Right forelimb (tissue), 1 donor: ENCODE results near the gene PRKCH.
"Not testable (repeated sequence)": the region's sequence is repeated elsewhere in the genome, so short reads cannot be mapped to it uniquely, and the experiment has no call there.

Experiments
- DNase-seq: peaks from one replicate; pipeline ENCODE4 v3.0.0-alpha.2; 2018

Gene PRKCH

DNA sequence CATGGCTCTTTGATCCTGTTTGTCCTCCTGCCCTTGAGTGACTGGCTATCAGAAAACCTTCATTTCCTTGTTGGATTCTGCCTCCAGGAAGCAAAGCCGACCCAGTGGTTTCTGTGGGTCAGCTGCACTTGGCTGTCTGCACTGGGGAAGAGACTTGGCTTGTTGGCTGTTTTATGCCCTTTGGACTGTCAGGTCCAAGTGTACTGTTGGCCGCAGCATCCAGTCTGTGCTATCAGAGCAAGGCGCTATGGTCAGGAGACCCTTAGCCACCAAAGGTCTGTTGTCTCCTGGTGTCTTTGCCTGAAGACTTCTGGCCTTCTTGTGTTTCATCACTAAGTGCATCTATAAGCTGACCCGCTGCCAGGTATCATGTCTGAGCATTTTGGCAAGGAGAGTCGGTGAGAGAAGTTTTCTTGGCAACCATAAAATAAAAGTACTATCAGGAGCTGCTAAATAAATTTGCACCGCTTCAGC is 196.6 kb downstream of the PRKCH start:
- DNase-seq, result no peak

DNA sequence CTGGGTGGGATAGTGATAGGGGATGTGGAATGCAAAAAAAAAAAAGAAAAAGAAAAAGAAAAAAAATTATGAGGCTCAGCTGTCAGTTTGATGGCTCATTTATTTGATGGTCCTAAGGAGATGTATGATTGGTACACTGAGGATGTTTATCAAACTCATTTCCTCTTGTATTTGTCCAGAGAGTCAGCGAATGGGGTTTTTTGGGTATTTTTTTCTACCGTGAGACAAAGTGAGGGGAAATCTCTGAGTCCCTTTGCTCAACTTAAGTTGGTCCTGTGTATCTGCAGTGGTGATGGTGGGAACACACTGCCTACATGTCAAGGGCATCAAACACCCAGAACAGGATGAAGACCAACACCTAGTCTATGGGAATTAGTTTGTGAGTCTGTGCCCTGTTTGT is 197.0 kb downstream of the PRKCH start:
- DNase-seq, result no peak

DNA sequence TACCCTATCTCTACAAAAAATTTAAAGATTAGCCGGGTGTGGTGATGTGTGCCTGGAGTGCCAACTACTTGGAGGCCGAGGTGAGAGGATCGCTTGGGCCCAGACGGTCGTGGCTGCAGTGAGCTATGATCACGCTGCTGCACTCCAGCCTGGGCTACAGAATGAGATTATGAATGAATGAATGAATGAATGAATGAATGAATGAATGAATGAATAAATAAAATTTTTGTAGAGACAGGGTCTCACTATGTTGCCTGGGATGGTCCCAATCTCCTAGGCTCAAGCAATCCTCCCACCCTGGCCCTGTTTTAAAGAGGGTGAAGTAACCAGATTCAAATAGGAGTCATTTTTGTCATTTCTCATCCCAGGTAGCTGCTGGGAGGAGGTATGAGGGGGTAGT is 197.7 kb downstream of the PRKCH start:
- DNase-seq, result peak; percentile 15

DNA sequence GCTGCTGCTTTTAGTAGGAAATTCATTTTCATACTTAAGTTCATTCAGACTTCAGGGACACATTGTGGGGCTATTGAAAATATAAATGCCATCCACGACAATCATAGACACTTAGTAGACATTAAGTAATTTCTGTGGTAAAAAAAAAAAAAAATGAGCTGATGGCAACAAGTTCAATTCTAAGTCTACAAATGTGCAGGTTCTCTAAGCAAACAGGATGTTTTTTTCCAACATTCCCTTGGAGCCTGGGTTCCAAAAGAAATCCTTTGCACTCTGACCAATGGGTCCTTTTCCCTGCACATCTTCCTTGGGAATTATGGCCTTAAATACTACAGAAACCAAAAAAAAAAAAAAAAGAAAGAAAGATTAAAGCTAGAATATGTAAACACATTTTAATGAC is 198.4 kb downstream of the PRKCH start:
- no peak for DNase-seq

DNA sequence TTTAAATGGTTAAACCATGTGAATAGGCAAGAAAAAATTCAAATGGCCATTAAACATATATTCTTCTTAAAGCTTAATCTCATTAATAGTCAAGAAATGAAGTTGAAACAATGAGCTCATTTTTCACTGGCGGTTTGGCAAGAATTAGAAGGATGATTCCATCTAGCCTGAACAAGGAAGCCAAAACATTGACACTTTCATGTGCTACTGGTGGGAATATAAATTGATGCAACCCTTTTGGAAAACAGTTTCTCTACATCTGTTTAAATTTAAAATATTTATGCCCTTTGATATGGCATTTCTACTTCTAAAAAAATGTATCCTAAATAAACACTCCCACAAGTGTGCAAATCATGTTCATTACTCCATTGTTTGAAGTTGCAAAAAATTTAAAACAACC is 199.2 kb downstream of the PRKCH start:
- DNase-seq, result no peak

DNA sequence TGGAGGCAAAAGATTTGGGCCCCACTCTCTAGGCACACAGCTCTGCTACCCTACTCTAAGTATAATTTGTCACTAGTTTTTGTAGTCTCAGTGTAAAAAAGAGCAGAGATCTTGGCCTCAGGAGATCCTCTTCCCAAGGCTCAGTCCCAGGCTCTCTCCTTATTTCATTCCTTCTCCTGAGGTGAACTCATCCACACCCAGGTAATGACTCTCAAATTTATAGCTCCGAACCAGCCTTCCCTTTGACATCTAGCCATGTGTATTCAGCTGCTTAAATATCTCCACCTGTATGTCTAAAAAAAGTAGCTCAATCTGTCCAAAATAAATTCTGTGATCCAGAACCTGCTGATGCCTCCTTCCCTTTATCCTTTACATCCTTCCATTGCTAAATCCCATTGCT is 200.4 kb downstream of the PRKCH start:
- DNase-seq, result no peak

DNA sequence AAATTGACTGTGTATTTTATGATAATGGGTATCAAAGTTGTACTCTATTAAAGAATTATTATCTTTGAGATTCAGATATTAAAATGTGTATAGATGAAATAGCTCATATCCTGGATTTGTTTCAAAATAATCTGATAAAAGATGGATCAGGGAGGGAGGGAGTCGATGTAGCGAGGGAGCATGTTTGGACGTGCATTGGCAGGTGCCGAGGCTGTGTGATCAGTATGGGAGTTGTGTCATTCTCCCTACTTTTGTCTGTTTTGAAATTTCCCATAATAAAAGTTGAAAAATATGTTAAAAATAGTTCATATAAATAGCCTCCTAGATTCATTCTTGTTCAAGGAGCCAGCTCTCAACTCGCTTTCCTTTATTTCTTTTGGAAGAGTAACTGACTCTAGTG is 202.4 kb downstream of the PRKCH start:
- no peak for DNase-seq

DNA sequence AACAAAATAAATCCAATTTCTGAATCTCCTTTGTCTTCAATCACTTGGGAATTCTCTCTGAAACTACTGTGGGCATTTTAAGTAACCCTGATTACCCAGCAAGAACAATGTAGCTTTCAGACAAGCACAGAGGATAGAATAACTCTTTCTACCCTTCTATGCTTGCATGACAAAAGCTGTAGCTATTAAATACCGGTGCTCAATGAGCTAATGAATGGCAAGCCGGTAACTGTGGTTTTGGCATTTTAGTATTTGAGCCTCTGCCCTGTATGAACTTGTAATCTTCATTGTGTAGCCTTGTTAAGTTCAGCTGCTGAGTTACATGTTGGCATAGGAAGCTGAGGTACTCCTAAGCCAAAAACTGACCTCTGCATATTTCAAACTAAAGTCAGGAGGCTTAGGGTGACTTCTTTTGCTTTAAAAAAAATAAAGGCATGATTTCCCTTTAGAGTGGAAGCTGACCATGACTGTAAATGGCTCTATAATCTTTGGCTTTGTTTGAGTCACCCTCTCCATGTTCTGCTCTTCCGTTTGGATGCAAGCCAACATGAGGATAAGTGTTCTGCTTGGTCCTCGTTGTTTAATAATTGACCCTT is 202.9 kb downstream of the PRKCH start:
- DNase-seq, result no peak

DNA sequence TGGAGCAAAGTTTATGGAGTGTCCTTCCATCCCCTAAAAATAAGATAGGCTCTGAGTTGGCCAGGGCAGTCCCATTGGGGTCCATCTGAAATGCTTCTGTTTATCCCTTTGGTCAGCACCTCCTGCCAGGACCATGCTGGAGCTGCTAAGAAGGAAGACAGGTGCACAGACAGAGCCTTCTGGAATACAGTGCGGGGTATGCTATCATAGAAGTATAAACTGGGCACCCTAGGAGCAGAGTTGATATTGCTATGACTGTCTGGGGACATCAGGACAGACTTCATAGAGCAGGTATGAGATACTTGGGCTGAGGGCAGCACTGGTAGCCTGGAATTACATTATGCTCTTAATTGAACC is 203.5 kb downstream of the PRKCH start:
- no peak for DNase-seq

DNA sequence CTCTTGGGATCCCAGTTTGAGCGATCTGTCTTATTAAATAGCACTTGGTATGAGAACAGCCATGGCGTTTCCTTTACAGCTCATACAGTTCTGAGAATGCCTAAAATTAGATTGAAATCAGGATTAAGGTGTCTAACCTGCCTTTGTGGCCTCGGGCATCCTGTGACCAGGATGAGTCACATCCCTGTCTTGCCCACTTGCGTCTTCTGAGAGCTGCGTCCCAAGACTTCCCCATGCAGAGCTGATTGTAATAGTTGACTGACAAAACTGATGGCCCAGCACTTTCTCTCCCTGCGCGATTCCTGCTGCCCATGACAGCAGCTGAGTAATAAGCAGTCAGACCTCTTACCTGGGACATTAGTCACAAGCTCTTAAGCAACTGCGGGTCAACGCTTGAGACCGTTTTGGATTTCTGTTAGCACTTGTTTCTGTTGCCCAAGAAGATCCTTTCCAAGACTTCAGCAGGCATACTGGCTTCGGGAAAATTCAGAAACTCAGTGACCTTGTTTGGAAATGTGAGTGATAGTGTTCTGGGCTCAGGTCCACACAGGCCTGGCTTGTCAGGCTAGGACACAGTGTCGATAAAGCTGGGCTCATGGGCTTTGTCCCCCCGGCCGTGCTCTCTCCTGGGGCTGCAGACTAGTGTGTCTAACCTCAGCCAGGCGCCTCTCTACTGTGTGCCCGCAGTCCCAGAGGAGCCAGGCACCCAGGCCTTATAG is 204.1 kb downstream of the PRKCH start:
- no peak for DNase-seq

DNA sequence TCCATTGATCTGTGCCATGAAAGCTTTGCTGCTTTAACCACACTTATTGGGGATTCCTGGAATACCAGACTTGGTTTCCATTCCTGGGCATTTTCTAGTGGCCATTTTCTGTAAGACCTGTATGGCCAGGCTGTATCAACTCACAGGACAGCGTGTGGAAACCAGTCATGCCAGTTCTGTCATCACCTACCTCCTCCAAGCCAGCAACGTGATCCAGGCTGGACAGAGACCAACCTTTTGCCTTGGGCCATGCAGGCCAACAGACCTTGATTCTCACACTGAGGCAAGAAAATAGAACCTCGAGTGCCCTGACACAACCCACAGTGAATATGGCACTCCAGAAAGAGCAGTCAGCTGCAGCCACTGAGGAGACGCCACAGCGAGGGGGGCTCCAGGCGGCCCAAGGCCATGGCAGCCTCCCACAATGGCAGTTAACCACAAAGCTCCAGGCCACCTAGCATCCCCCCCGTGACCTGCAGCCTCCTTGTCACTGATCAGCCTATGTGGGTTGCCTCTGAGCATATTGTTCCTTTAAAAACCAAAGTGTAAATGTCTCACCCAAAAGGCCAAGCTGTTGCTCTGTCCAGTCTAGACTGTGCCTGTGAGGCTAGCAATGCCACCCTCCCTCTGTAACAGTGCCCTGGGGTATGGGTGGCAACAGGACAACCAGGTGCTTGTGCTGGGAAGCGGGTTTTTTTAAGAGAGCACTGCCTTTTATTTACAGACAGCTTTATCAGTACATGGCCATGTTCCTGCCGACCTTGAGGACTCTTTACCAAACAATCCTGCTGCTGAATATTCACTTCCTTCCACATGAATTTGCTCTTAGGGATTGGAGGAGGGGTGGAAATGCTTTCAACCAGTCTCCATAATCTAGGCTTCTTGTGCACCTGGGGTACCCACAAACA is 205.3 kb downstream of the PRKCH start:
- DNase-seq, result no peak

DNA sequence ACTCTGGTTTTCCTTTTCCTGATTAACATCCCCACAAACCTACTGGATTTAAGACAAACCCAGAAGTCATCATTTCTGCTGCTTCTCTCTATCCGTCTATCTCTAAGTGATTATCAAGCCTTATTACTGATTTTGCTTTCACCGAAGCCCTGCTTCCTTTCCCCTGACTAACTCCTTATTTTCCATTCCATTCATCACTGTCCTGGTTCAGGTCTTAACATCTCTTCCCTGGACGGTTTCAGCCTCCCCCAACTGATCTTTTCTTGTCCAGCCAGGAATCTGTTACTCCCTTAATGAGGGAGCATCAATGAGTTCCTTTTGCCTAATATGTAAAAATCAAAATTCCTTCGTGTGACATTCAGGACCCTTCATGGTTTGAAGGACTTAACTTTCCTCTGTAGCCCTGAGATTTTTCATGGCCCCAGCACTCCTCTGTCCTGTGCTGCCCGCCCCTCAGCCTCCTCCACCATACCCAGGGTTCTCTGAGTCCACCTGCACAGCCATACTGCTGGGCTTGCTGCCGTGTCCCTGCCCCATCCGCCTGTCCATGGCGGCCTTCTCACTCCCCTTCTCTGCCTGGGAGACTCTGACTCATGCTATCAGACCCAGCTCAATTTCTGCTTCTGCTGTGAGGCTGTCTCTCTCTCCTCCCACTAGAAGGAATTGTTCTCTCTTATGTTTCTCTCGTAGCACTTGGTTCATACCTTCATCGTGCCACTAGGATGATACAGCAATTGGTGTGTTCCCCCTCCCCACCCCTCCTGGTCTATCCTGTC is 206.1 kb downstream of the PRKCH start:
- DNase-seq, result no peak

DNA sequence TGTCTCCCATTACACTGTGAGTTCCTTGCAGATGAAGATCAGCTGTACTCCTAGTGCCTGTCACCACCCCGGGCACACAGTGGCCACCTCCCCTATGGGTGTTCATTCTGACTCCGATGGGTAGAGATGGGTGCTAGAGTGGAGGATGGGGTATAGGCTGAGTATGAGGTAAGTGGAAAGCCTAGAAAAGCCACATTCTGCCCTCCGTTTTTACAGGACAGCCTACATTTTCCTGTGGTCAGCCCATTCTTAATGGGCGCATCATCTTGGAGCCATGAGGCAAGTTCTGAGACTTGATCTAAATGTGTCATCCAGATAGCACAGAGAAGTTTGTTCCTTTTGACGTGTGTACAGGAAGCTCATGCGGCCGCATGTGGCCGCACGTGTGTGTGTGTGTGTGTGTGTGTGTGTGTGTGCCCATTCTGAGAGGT is 207.2 kb downstream of the PRKCH start:
- DNase-seq, result no peak

DNA sequence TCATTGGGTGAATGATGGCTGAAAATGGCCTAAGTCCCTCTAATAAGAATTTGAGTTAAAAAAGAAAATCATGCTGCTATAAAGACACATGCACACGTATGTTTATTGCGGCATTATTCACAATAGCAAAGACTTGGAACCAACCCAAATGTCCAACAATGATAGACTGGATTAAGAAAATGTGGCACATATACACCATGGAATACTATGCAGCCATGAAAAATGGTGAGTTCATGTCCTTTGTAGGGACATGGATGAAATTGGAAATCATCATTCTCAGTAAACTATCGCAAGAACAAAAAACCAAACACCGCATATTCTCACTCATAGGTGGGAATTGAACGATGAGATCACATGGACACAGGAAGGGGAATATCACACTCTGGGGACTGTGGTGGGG is 208.0 kb downstream of the PRKCH start:
- DNase-seq, result not testable (repeated sequence)

DNA sequence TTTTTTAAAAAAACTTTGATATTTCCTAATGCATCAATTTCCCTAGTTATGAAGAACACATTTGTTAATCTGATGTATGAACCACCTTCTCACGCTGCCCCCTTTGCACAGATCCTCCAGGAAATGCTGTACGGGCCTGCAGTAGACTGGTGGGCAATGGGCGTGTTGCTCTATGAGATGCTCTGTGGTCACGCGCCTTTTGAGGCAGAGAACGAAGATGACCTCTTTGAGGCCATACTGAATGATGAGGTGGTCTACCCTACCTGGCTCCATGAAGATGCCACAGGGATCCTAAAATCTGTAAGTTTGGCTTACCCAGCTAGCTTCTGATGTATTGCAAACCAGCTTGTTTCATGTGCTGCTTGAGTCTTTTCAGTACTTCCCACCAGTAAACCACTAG is 208.9 kb downstream of the PRKCH start:
- no peak for DNase-seq

DNA sequence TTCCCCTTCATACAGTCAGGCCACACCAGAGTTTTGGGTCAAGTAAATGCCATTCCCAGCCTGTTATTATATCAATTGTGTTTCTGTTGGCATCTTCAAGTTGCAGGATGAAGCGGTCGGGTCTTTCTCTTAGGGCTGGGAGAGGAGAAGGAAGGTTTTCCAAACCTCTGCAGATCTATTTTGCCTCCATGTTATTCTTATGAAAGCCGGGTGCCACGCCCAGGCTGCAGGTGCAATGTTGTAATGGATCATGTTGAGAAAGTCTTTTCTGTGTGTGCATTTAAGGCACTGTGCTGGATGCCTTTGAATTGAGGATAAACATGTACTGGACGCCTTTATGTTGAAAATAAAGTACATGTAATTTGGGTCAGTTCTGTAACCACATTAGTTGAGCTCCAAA is 209.5 kb downstream of the PRKCH start:
- DNase-seq, result no peak

DNA sequence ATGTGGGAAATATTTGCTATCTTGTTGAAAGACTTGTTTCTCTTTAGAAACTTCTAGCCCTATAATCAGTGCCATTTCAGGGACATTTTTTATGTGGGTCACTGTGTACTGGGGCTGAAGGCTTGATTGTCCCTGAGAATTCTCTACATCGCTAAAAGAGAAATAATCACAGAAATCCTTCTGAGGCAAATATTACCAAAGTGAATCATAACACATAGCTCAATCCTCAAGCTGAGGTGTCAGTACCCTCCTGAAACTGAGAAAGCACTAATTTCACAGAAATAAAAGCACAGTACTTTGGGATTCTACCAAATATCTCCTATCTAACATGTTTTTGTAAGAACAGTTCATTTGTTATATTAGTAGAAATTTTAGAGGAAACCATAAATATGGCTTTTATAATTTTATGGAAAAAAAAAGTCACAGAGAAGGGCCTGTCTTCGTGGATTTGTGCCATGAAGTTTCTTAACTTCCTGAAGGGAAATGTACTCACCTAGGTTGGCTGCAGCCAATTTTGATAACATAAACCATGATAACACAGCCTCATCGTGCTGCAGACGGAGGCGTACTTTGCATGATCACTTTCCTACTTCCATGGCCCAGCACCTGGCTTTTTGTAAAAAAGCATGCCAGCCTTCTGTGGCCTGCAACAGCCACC is 210.2 kb downstream of the PRKCH start:
- no peak for DNase-seq

DNA sequence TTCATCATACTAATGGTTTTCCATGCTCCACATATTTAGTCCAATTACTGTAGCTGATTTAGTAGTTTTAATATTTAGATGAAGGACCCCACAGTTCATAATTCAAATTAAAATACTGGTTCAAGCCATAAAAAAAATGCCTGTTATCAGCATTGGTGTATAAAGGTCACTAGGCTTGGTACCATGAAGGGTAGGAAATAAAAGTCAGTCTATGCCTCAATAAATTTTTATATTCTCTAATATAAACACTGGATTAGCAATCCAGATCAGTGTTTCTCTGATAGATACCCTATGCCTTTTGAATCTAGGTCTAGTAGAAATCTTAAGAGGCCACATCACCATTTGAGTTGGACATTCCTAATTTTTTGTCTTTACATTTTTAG is 210.7 kb downstream of the PRKCH start:
- no peak for DNase-seq

DNA sequence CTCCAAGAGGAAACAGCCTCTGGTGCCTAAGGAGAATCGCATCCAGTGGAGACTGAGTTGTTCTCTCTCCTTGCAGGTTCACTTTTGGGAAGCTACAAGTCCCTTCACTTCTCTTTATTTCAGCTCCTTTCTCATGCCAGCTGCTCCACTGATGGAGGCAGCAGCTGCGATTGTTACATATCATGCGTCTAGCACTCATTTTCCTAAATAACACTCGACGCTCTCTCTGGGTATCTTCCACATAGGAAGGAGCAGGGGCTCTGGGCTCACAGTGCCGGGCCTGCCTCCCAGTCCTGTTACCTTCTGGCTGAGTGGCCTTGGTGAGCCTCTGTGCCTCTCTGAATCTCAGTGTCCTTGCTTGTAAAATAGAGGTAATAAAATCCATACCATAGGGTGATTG is 211.4 kb downstream of the PRKCH start:
- no peak for DNase-seq

DNA sequence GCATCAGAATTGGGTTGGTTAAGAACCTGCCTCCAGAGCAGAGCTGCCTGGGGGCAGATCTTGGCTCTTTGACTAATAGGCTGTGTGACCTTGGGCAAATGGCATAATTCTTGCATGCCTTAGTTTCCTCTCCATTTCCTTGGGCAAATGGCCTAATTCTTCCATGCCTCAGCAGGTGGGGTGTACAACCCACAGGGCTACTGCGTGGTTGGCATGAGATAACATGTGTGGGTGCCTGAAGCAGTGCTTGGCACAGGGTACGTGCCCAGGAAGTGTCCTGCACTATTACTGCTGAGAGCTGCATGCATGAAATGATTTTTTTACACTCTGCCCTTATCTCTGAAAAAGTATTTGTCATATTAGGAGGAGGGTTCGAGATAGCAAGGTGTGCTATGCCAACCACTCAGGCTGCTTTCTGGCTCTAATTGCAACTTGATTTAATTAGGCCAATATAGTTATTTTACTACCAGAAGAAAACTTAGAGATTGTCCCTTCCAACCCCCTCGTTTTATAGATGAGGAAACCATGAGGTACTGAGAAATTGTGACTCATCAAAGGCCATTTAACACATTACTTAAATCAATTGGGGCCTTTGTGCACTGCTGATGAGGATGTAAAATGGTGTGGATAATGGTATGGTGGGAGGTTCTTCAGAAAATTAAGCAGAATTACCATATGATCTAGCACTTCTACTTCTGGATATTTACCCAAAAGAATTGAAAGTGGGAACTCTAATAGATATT is 212.3 kb downstream of the PRKCH start:
- no peak for DNase-seq

DNA sequence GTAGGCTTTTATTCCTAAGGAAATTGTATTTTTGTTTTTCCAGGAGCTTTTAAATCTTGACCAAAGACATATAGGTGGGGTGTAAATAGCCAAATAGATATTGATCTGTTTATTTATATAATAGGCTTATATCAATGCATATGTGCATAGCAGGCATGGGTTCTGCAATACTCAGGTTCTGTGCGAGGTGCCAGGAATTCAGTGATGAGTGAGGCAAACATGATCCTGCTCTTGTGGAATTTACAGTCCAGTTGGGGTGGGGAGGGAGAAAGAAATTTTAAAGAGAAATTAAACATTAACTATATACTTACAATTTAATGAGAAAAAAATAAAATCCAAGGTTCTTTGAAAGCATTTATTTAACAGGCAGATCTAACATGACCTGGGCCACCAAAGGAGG is 213.7 kb downstream of the PRKCH start:
- DNase-seq, result no peak

DNA sequence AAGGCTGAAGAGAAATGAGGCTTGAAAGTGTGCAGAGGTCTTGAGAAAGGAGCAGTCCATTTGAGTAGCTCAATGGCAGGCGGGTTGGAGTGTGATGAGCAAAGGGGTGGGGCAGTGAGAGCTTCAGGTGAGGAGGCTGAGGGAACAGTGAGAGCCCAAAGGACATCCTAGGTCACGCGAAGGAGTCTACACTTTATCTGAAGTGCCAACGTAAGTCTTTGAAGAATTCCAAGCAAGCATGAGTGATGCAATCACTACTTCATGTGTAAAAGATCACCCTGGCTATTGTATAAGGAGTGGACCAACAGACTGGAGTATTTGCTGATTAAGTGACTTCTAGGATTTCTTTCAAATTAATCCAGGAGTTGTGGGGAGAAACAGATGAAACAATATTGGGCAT is 214.1 kb downstream of the PRKCH start:
- no peak for DNase-seq
